Activated B cell treated with CpG ODN at 0.5 μM for 24 hours (primary cell): ENCODE measurements around the gene B3GNT8. TPM values are rescaled to one million over a fixed set of nuclear protein-coding genes. Genes with fewer than 3 reads are reported as not detected.
"Not testable (repeated sequence)": the region's sequence is repeated elsewhere in the genome, so short reads cannot be mapped to it uniquely, and the experiment has no call there.

Experiments
- ATAC-seq: fragments of 200-7000 bp; cut with Tn5 transposase; one replicate; pipeline ENCODE4 v1.10.0; 2021; ENCODE audit warnings: low read depth, mild to moderate bottlenecking, moderate library complexity
- CTCF ChIA-PET: fragments of 350-600 bp; sonication (Branson Sonifier 250); formaldehyde crosslinking; loops from one replicate; lab custom pipeline; 2021; ENCODE audit warnings: antibody characterized with exemption; lab: Charles Lee
- POLR2A ChIA-PET: fragments of 350-600 bp; sonication (Branson Sonifier 250); formaldehyde crosslinking; loops from one replicate; lab custom pipeline; 2021; ENCODE audit warnings: antibody characterized with exemption; lab: Charles Lee
- DNase-seq: peaks from one replicate; pipeline ENCODE4 v3.0.0; 2022
- H3K27ac Mint-ChIP-seq: one replicate; pipeline ENCODE4 v1.8.0; 2020; ENCODE audit warnings: mixed read lengths
- H3K27me3 Mint-ChIP-seq: one replicate; pipeline ENCODE4 v1.8.0; 2021; ENCODE audit warnings: mixed read lengths
- H3K36me3 Mint-ChIP-seq: one replicate; pipeline ENCODE4 v1.8.0; 2021; ENCODE audit warnings: low read depth, mixed read lengths
- H3K4me1 Mint-ChIP-seq: one replicate; pipeline ENCODE4 v1.8.0; 2021; ENCODE audit warnings: mixed read lengths
- H3K4me3 Mint-ChIP-seq: one replicate; pipeline ENCODE4 v1.8.0; 2020; ENCODE audit warnings: mild to moderate bottlenecking, mixed read lengths
- H3K9me3 Mint-ChIP-seq: one replicate; pipeline ENCODE4 v1.8.0; 2020; ENCODE audit warnings: mixed read lengths
- CTCF ChIP-seq: fragments of 200-600 bp; IDR thresholded peaks from one replicate; pipeline ENCODE4 v1.8.0; 2022; ENCODE audit warnings: antibody characterized with exemption, mild to moderate bottlenecking
- intact Hi-C: fragments of 100-400 bp; cut with micrococcal nuclease; formaldehyde crosslinking; loops from one replicate; pipeline ENCODE4 v1.15.1; 2024
- total RNA-seq: library from RNA; stranded (reverse); gene quantifications from 2 replicates; pipeline ENCODE4 v1.2.3, GENCODE V29; 2022

B3GNT8 gene
- total RNA-seq, 1 donor from 2014 or later: 0.24 TPM

- Mint-ChIP-seq H3K4me3 (no peak overlapping the region), H3K36me3 (peaks cover 50% of the 10 kb centered on the region), H3K27me3 (no peaks in the 10 kb centered on the region), H3K4me1 (peaks cover 14% of the 10 kb centered on the region), H3K27ac (no peak overlapping the region), H3K9me3 (no peaks in the 10 kb centered on the region)
- intact Hi-C loops: no loop called here
- ChIA-PET POLR2A (no interaction called here), CTCF (no interaction called here)
- ATAC-seq (no peak), DNase-seq (no peak)
- no peak for TF ChIP-seq CTCF
These were observed 15.8 kb downstream of the B3GNT8 start for GRCh38 chr19:41411100-41411967.

- no peak for TF ChIP-seq CTCF
- no peak for DNase-seq
- Mint-ChIP-seq H3K36me3 (peaks cover 43% of the 10 kb centered on the region), H3K27ac (no peak overlapping the region), H3K27me3 (no peaks in the 10 kb centered on the region), H3K4me1 (peaks cover 14% of the 10 kb centered on the region), H3K9me3 (no peaks in the 10 kb centered on the region), H3K4me3 (no peak overlapping the region)
- POLR2A ChIA-PET: no interaction called here
- intact Hi-C loops: no loop called here
- CTCF ChIA-PET: no interaction called here
- no peak for ATAC-seq
These were observed 16.7 kb downstream of the B3GNT8 start for GRCh38 chr19:41410336-41411054.

GRCh38 chr19:41409288-41409687 is 17.9 kb downstream of the B3GNT8 start:
- ChIA-PET POLR2A (interaction anchor here (1.2 kb wide), 1 partner anchor 44 kb away, joined by 3 read pairs; no protein-coding TSS in a partner anchor), CTCF (no interaction called here)
- Mint-ChIP-seq H3K27ac (no peak overlapping the region), H3K36me3 (peaks cover 30% of the 10 kb centered on the region), H3K4me3 (no peak overlapping the region), H3K27me3 (no peaks in the 10 kb centered on the region), H3K4me1 (peaks cover 17% of the 10 kb centered on the region), H3K9me3 (no peaks in the 10 kb centered on the region)
- no peak for TF ChIP-seq CTCF
- intact Hi-C loops: no loop called here
- ATAC-seq (no peak), DNase-seq (no peak)

GRCh38 chr19:41408846-41409245 is 18.3 kb downstream of the B3GNT8 start:
- H3K4me3 Mint-ChIP-seq, H3K9me3 Mint-ChIP-seq, H3K27ac Mint-ChIP-seq, DNase-seq, ATAC-seq, intact Hi-C loops, H3K27me3 Mint-ChIP-seq: not testable (repeated sequence)
- Mint-ChIP-seq H3K4me1 (peaks cover 17% of the 10 kb centered on the region), H3K36me3 (peaks cover 26% of the 10 kb centered on the region)
- CTCF ChIA-PET: interaction anchor here (0.6 kb wide), 1 partner anchor 30 kb away, joined by 4 read pairs; no protein-coding TSS in a partner anchor
- POLR2A ChIA-PET: interaction anchor here (1.2 kb wide), 1 partner anchor 44 kb away, joined by 3 read pairs; no protein-coding TSS in a partner anchor

GRCh38 chr19:41408256-41408655 is 18.9 kb downstream of the B3GNT8 start:
- Mint-ChIP-seq H3K4me1 (peaks cover 17% of the 10 kb centered on the region), H3K4me3 (no peak overlapping the region), H3K27ac (no peak overlapping the region), H3K9me3 (no peaks in the 10 kb centered on the region), H3K27me3 (no peaks in the 10 kb centered on the region), H3K36me3 (peaks cover 22% of the 10 kb centered on the region)
- DNase-seq (no peak), ATAC-seq (no peak)
- POLR2A ChIA-PET: interaction anchor here (0.6 to 1.2 kb wide), 2 partner anchors 15 to 43 kb away, joined by 3 to 5 read pairs; no protein-coding TSS in a partner anchor
- no peak for TF ChIP-seq CTCF
- CTCF ChIA-PET: interaction anchor here (0.6 kb wide), 2 partner anchors 155 to 428 kb away, joined by 3 to 5 read pairs; no protein-coding TSS in a partner anchor
- intact Hi-C loops: no loop called here
